Neural cell (in vitro differentiated cells): ENCODE measurements around the gene HES4.

ENCODE experiments used
- CTCF ChIP-seq: fragments of 450-650 bp; IDR thresholded peaks from 2 replicates; pipeline ENCODE4 v1.5.1; 2014; ENCODE audit warnings: antibody characterized with exemption, mild to moderate bottlenecking, moderate library complexity; ENCODE audit not compliant: poor library complexity, severe bottlenecking
- EP300 ChIP-seq: fragments of 450-650 bp; conservative IDR thresholded peaks from 2 replicates; pipeline ENCODE4 v1.6.1; 2014; ENCODE audit warnings: antibody characterized with exemption, mild to moderate bottlenecking, moderate library complexity; ENCODE audit not compliant: poor library complexity, severe bottlenecking
- EZH2 ChIP-seq: fragments of 200-600, 300-800 bp; shearing (Covaris generic), sonication (generic); IDR thresholded peaks from 2 replicates; pipeline ENCODE4 v1.6.1; 2014; ENCODE audit warnings: antibody characterized with exemption, low read length, borderline replicate concordance, mild to moderate bottlenecking; ENCODE audit not compliant: insufficient read depth, poor library complexity, severe bottlenecking
- MXI1 ChIP-seq: fragments of 450-650 bp; conservative IDR thresholded peaks from 2 replicates; pipeline ENCODE4 v1.6.1; 2014; ENCODE audit warnings: antibody characterized with exemption, mild to moderate bottlenecking; ENCODE audit not compliant: poor library complexity, severe bottlenecking
- POLR2AphosphoS5 ChIP-seq: IDR thresholded peaks from 2 replicates; pipeline ENCODE4 v1.6.1; 2012
- RAD21 ChIP-seq: fragments of 450-650 bp; conservative IDR thresholded peaks from 2 replicates; pipeline ENCODE4 v1.6.1; 2014; ENCODE audit warnings: antibody characterized with exemption, mild to moderate bottlenecking, moderate library complexity
- REST ChIP-seq: IDR thresholded peaks from 2 replicates; pipeline ENCODE4 v1.6.1; 2012; ENCODE audit warnings: borderline replicate concordance
- SMC3 ChIP-seq: fragments of 450-650 bp; conservative IDR thresholded peaks from 2 replicates; pipeline ENCODE4 v1.6.1; 2014; ENCODE audit warnings: antibody characterized with exemption, mild to moderate bottlenecking, moderate library complexity; ENCODE audit not compliant: poor library complexity
- TAF1 ChIP-seq: IDR thresholded peaks from 2 replicates; pipeline ENCODE4 v1.6.1; 2012; ENCODE audit warnings: low read depth

- TF ChIP-seq CTCF (no peak), TAF1 (no peak), POLR2AphosphoS5 (no peak), EP300 (no peak), RAD21 (no peak), EZH2 (no peak), SMC3 (no peak), REST (no peak), MXI1 (no peak)
Measured at GRCh38 chr1:979744-980072, 20.2 kb downstream of the HES4 start.
